HepG2 (cell line): Measurements from ENCODE around the gene KCNK15. TPM values are rescaled to one million over a fixed set of nuclear protein-coding genes. Genes with fewer than 3 reads are reported as not detected.

ENCODE experiments used
- ATM ChIP-seq: fragments of 450-650 bp; IDR thresholded peaks from 2 replicates; pipeline ENCODE4 v1.7.1; 2017; ENCODE audit warnings: mild to moderate bottlenecking, borderline replicate concordance
- MTA1 ChIP-seq: sonication (generic); formaldehyde crosslinking; IDR thresholded peaks from 2 replicates; pipeline ENCODE4 v1.4.0; 2020; ENCODE audit warnings: missing genetic modification reagents, mild to moderate bottlenecking, borderline replicate concordance
- PATZ1 ChIP-seq: sonication (generic); formaldehyde crosslinking; IDR thresholded peaks from 2 replicates; pipeline ENCODE4 v1.4.0; 2020; ENCODE audit warnings: missing genetic modification reagents
- PAWR ChIP-seq: sonication (generic); formaldehyde crosslinking; IDR thresholded peaks from 2 replicates; pipeline ENCODE4 v1.4.0; 2020; ENCODE audit warnings: missing genetic modification reagents, mild to moderate bottlenecking, borderline replicate concordance
- POGK ChIP-seq: sonication (generic); formaldehyde crosslinking; conservative IDR thresholded peaks from 2 replicates; pipeline ENCODE4 v1.8.0; 2022; ENCODE audit warnings: mild to moderate bottlenecking, moderate library complexity, missing genetic modification reagents
- SIX4 ChIP-seq: sonication (generic); formaldehyde crosslinking; IDR thresholded peaks from 2 replicates; pipeline ENCODE4 v1.4.0; 2020; ENCODE audit warnings: missing genetic modification reagents
- SMAD1 ChIP-seq: sonication (generic); formaldehyde crosslinking; IDR thresholded peaks from 2 replicates; pipeline ENCODE4 v1.4.0; 2020; ENCODE audit warnings: missing genetic modification reagents, low read depth, mild to moderate bottlenecking, borderline replicate concordance
- SP140L ChIP-seq: sonication (generic); formaldehyde crosslinking; IDR thresholded peaks from 2 replicates; pipeline ENCODE4 v1.4.0; 2020; ENCODE audit warnings: missing genetic modification reagents, borderline replicate concordance
- ZFP82 ChIP-seq: sonication (generic); formaldehyde crosslinking; IDR thresholded peaks from 2 replicates; pipeline ENCODE4 v1.5.1; 2020; ENCODE audit warnings: mild to moderate bottlenecking, missing genetic modification reagents, borderline replicate concordance
- ZNF24 ChIP-seq: fragments of 450-650 bp; IDR thresholded peaks from 2 replicates; pipeline ENCODE4 v1.6.1; 2017; ENCODE audit warnings: antibody characterized with exemption, mild to moderate bottlenecking
- ZNF446 ChIP-seq: sonication (generic); formaldehyde crosslinking; IDR thresholded peaks from 2 replicates; pipeline ENCODE4 v1.5.0; 2020; ENCODE audit warnings: mild to moderate bottlenecking, missing genetic modification reagents
- ZNF547 ChIP-seq: sonication (generic); formaldehyde crosslinking; IDR thresholded peaks from 2 replicates; pipeline ENCODE4 v1.5.1; 2020; ENCODE audit warnings: mild to moderate bottlenecking, missing genetic modification reagents
- ZSCAN30 ChIP-seq: sonication (generic); formaldehyde crosslinking; IDR thresholded peaks from 2 replicates; pipeline ENCODE4 v1.5.0; 2020; ENCODE audit warnings: mild to moderate bottlenecking, missing genetic modification reagents
- polyA plus RNA-seq, 8 experiments: library from polyadenylated mRNA; depleted of rRNA in 3 of 8; stranded (reverse) in 7 of 8; unstranded in 1 of 8; fragments of >200 nt; fragmentation: Illumina TruSeq in 4 of 8; extraction: Trizol in 4 of 8; gene quantifications; 2 replicates each; pipeline versions ENCODE4 v1.2.1 to v1.2.3, GENCODE V29; 2011 to 2016; ENCODE audit warnings: low read depth in 4 of 8, missing spikeins in 1 of 8, mixed read lengths in 1 of 8; ENCODE audit not compliant: insufficient read depth in 1 of 8
- total RNA-seq, 5 experiments: library from RNA; depleted of rRNA; stranded (reverse); fragments of >200 nt; fragmentation: Illumina TruSeq; extraction: Trizol; gene quantifications; 2 replicates each; pipeline ENCODE4 v1.2.3, GENCODE V29; 2016; ENCODE audit warnings: low read depth in 1 of 5
- TF ChIP-seq, protein P1 (sequence below): sonication (generic); formaldehyde crosslinking; IDR thresholded peaks from 2 replicates; pipeline ENCODE4 v1.4.0; 2020; ENCODE audit warnings: missing genetic modification reagents, borderline replicate concordance
- TF ChIP-seq, protein P2 (sequence below): sonication (generic); formaldehyde crosslinking; IDR thresholded peaks from 2 replicates; pipeline ENCODE4 v1.4.0; 2020; ENCODE audit warnings: missing genetic modification reagents
- TF ChIP-seq, protein P3 (sequence below): sonication (generic); formaldehyde crosslinking; IDR thresholded peaks from 2 replicates; pipeline ENCODE4 v1.5.0; 2020; ENCODE audit warnings: missing genetic modification reagents
- TF ChIP-seq, protein P4 (sequence below): sonication (generic); formaldehyde crosslinking; IDR thresholded peaks from 2 replicates; pipeline ENCODE4 v1.4.0; 2020; ENCODE audit warnings: missing genetic modification reagents, borderline replicate concordance

KCNK15 gene
- total and polyA plus RNA-seq, 2 of the 13 experiments (the other 11 are each of a cell fraction or from before 2014, with no cell fraction given) = 0.03 TPM; not detected in 1

GRCh38 chr20:44776980-44777379, 31.3 kb downstream of the KCNK15 start (continued):
- TF ChIP-seq PATZ1 (CRISPR knock-in tag) (0 out of 2 replicates have a peak, but pooled peaks have one; percentile 30), POGK (CRISPR knock-in tag) (no peak), SP140L (peak; percentile 70; the same call in 1 of the 2 replicates), PAWR (no peak), ZNF446 (CRISPR knock-in tag) (no peak), ZSCAN30 (CRISPR knock-in tag) (no peak), ZFP82 (CRISPR knock-in tag) (no peak), ZNF547 (CRISPR knock-in tag) (no peak), SIX4 (CRISPR knock-in tag) (peak; percentile 50; the same call in 1 of the 2 replicates), ZNF24 (no peak), ATM (no peak), MTA1 (CRISPR knock-in tag) (no peak), SMAD1 (CRISPR knock-in tag) (no peak)
- TF ChIP-seq, protein P1, sequence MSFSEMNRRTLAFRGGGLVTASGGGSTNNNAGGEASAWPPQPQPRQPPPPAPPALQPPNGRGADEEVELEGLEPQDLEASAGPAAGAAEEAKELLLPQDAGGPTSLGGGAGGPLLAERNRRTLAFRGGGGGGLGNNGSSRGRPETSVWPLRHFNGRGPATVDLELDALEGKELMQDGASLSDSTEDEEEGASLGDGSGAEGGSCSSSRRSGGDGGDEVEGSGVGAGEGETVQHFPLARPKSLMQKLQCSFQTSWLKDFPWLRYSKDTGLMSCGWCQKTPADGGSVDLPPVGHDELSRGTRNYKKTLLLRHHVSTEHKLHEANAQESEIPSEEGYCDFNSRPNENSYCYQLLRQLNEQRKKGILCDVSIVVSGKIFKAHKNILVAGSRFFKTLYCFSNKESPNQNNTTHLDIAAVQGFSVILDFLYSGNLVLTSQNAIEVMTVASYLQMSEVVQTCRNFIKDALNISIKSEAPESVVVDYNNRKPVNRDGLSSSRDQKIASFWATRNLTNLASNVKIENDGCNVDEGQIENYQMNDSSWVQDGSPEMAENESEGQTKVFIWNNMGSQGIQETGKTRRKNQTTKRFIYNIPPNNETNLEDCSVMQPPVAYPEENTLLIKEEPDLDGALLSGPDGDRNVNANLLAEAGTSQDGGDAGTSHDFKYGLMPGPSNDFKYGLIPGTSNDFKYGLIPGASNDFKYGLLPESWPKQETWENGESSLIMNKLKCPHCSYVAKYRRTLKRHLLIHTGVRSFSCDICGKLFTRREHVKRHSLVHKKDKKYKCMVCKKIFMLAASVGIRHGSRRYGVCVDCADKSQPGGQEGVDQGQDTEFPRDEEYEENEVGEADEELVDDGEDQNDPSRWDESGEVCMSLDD (CRISPR knock-in tag) = no peak
- TF ChIP-seq, protein P2, sequence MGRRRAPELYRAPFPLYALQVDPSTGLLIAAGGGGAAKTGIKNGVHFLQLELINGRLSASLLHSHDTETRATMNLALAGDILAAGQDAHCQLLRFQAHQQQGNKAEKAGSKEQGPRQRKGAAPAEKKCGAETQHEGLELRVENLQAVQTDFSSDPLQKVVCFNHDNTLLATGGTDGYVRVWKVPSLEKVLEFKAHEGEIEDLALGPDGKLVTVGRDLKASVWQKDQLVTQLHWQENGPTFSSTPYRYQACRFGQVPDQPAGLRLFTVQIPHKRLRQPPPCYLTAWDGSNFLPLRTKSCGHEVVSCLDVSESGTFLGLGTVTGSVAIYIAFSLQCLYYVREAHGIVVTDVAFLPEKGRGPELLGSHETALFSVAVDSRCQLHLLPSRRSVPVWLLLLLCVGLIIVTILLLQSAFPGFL (CRISPR knock-in tag) = no peak; the same call in 1 of the 2 replicates
- TF ChIP-seq, protein P3, sequence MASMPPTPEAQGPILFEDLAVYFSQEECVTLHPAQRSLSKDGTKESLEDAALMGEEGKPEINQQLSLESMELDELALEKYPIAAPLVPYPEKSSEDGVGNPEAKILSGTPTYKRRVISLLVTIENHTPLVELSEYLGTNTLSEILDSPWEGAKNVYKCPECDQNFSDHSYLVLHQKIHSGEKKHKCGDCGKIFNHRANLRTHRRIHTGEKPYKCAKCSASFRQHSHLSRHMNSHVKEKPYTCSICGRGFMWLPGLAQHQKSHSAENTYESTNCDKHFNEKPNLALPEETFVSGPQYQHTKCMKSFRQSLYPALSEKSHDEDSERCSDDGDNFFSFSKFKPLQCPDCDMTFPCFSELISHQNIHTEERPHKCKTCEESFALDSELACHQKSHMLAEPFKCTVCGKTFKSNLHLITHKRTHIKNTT (CRISPR knock-in tag) = no peak
- TF ChIP-seq, protein P4, sequence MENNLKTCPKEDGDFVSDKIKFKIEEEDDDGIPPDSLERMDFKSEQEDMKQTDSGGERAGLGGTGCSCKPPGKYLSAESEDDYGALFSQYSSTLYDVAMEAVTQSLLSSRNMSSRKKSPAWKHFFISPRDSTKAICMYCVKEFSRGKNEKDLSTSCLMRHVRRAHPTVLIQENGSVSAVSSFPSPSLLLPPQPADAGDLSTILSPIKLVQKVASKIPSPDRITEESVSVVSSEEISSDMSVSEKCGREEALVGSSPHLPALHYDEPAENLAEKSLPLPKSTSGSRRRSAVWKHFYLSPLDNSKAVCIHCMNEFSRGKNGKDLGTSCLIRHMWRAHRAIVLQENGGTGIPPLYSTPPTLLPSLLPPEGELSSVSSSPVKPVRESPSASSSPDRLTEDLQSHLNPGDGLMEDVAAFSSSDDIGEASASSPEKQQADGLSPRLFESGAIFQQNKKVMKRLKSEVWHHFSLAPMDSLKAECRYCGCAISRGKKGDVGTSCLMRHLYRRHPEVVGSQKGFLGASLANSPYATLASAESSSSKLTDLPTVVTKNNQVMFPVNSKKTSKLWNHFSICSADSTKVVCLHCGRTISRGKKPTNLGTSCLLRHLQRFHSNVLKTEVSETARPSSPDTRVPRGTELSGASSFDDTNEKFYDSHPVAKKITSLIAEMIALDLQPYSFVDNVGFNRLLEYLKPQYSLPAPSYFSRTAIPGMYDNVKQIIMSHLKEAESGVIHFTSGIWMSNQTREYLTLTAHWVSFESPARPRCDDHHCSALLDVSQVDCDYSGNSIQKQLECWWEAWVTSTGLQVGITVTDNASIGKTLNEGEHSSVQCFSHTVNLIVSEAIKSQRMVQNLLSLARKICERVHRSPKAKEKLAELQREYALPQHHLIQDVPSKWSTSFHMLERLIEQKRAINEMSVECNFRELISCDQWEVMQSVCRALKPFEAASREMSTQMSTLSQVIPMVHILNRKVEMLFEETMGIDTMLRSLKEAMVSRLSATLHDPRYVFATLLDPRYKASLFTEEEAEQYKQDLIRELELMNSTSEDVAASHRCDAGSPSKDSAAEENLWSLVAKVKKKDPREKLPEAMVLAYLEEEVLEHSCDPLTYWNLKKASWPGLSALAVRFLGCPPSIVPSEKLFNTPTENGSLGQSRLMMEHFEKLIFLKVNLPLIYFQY (CRISPR knock-in tag) = 0 out of 2 replicates have a peak, but pooled peaks have one; percentile 55
